ENCODE measurements around the gene KANSL2.

DNA sequence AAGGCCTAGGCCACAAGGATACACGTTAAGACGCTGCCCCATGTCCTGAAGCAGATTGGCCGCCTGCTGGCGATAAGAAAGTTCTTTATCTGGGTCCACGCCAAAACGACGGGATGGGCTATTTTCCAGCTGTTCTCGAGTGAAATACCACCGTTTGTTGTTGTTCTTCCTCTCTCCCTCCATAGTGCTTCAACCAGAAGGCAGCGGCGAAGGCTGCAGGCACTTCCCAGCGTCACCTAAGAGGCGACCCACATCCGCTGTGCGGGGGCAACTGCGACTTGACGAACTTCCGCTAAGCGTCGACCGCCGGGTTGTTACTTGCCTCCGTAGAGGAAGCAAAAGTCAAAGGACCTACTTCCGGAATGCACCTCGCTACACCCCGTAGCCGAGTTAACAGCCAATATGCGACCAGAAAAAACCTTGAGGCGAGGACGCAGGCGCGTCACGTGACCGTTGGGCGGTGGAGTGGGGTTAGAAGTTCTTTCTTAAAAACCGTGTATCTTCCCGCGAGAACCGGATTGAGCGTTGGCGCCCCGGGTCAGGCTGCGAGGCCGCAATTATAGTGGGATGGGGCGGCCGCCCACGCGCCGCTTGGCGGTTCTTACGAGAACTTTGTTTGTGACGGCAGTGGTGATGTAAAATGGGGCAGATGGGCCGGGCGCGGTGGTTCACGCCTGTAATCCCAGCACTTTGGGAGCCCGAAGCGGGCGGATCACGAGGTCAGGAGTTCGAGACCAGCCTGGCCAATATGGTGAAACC, 34.6 kb upstream of the KANSL2 start, which contains the start of gene CCNT1:
- TF ChIP-seq CTCF (IDR thresholded peaks at IDR 0.05; ENCODE audit: low read length) (no peak; the same call in 1 of the 2 replicates), EZH2 (IDR thresholded peaks at IDR 0.05; ENCODE audit: borderline replicate concordance, low read length) (no peak)
